HG03095 (cell line): Measurements from ENCODE around the gene NOX5.

Experiments
- ATAC-seq: cut with Tn5 transposase; IDR thresholded peaks from one replicate; pipeline ENCODE4 v1.9.1; 2021; ENCODE audit warnings: moderate library complexity; ENCODE audit not compliant: unreplicated experiment

The NOX5 gene

GRCh38 chr15:69076756-69077155 lies 62.3 kb downstream of the NOX5 start:
- no peak for ATAC-seq

GRCh38 chr15:69078638-69079037 lies 64.1 kb downstream of the NOX5 start:
- ATAC-seq, result no peak

- no peak for ATAC-seq
These were observed 66.1 kb downstream of the NOX5 start for GRCh38 chr15:69080295-69081248.

- ATAC-seq, result no peak
These were observed 67.0 kb downstream of the NOX5 start for GRCh38 chr15:69081310-69082004.

GRCh38 chr15:69082021-69082502 lies 67.6 kb downstream of the NOX5 start:
- ATAC-seq, result no peak

- no peak for ATAC-seq
These were observed 68.1 kb downstream of the NOX5 start for GRCh38 chr15:69082554-69082953.

- ATAC-seq, result no peak
These were observed 70.0 kb downstream of the NOX5 start for GRCh38 chr15:69084404-69085030.

GRCh38 chr15:69085325-69086081 lies 71.0 kb downstream of the NOX5 start:
- ATAC-seq, result no peak

GRCh38 chr15:69086427-69087204 lies 72.1 kb downstream of the NOX5 start:
- ATAC-seq, result no peak

GRCh38 chr15:69087366-69087976 lies 73.0 kb downstream of the NOX5 start:
- ATAC-seq, result no peak

- ATAC-seq, result no peak
These were observed 73.9 kb downstream of the NOX5 start for GRCh38 chr15:69088300-69088965.

- ATAC-seq, result no peak
These were observed 74.8 kb downstream of the NOX5 start for GRCh38 chr15:69089258-69089657.

GRCh38 chr15:69090197-69090948 lies 75.9 kb downstream of the NOX5 start:
- ATAC-seq, result no peak

GRCh38 chr15:69091654-69092053 lies 77.2 kb downstream of the NOX5 start:
- no peak for ATAC-seq

GRCh38 chr15:69092159-69092558 lies 77.7 kb downstream of the NOX5 start:
- no peak for ATAC-seq

GRCh38 chr15:69093127-69093526 lies 78.6 kb downstream of the NOX5 start:
- ATAC-seq, result no peak

GRCh38 chr15:69093614-69094013 lies 79.1 kb downstream of the NOX5 start:
- ATAC-seq, result no peak
